Stomach (tissue), 9 donors: ENCODE data around the gene PRKAB1. TPM values are rescaled to one million over a fixed set of nuclear protein-coding genes. Genes with fewer than 3 reads are reported as not detected.

Experiments
- DNase-seq, 2 donors: peaks; one replicate each; pipeline versions ENCODE4 v3.0.0 to v3.0.0-alpha.2; 2013 to 2019
- H3K27ac ChIP-seq, 5 donors: fragments of 200-600 bp in 4 of 5; sonication (generic) in 4 of 5; one replicate each; pipeline ENCODE4 v1.5.1; 2013 to 2019; ENCODE audit warnings: mild to moderate bottlenecking in 1 of 5, moderate library complexity in 1 of 5
- H3K27me3 ChIP-seq, 3 donors: fragments of 200-600 bp; sonication (generic); one replicate each; pipeline ENCODE4 v1.5.1; 2017 to 2019; ENCODE audit warnings: mixed run types in 1 of 3
- H3K36me3 ChIP-seq, 4 donors: fragments of 200-600 bp; sonication (generic); 1 replicate in 3 of 4; 2 replicates in 1 of 4; pipeline ENCODE4 v1.5.1; 2016 to 2019
- H3K4me1 ChIP-seq, 4 donors: fragments of 200-600 bp; sonication (generic); one replicate each; pipeline ENCODE4 v1.5.1; 2016 to 2019
- H3K4me3 ChIP-seq, 4 donors: fragments of 200-600 bp; sonication (generic) in 3 of 4; one replicate each; pipeline ENCODE4 v1.5.1; 2016 to 2019; ENCODE audit warnings: mild to moderate bottlenecking in 1 of 4
- H3K9me3 ChIP-seq, 4 donors: fragments of 200-600 bp; sonication (generic); one replicate each; pipeline ENCODE4 v1.5.1; 2016 to 2019
- EP300 ChIP-seq: sonication (generic); formaldehyde crosslinking; IDR thresholded peaks from one replicate; pipeline ENCODE4 v1.6.1; 2017; ENCODE audit warnings: antibody characterized with exemption
- POLR2A ChIP-seq, 4 donors: fragments of 450-650 bp; IDR thresholded peaks; one replicate each; pipeline ENCODE4 v1.6.1; 2016; ENCODE audit warnings: antibody characterized with exemption in 4 of 4, control low read depth in 2 of 4, mild to moderate bottlenecking in 1 of 4, moderate library complexity in 1 of 4
- POLR2AphosphoS5 ChIP-seq, 3 donors: sonication (generic); formaldehyde crosslinking; IDR thresholded peaks; one replicate each; pipeline ENCODE4 v1.6.1; 2016; ENCODE audit warnings: antibody characterized with exemption in 3 of 3
- WGBS, 5 donors: extraction: QIAGEN DNeasy Blood & Tissue Kit in 3 of 5; methylation state at CpG; one replicate each; pipeline versions ENCODE4 v1.1.5 to v1.1.7; 2013 to 2018; 5-methylcytosine and 5-hydroxymethylcytosine counted together
- intact Hi-C: fragments of 100-400 bp; cut with DNase I; formaldehyde crosslinking; loops from one replicate; pipeline ENCODE4 v1.15.1; 2023; ENCODE audit warnings: low total_unique reads
- polyA plus RNA-seq, 3 donors: library from polyadenylated mRNA; stranded (reverse); fragments of 200-250 nt; gene quantifications; one replicate each; pipeline ENCODE4 v1.2.3, GENCODE V29; 2013
- total RNA-seq, 5 donors: library from RNA; depleted of rRNA; stranded (reverse); fragments of >200 nt; gene quantifications; one replicate each; pipeline versions ENCODE4 v1.1.0 to v1.2.3, GENCODE V29; 2014 to 2016
- TF ChIP-seq, protein P1 (sequence below), 7 experiments: fragments of 450-650 bp in 4 of 7; fragments of 200-600 bp in 3 of 7; sonication (generic) in 3 of 7; IDR thresholded peaks; one replicate each; pipeline ENCODE4 v1.5.1; 2016 to 2019; ENCODE audit warnings: antibody characterized with exemption in 7 of 7, control low read depth in 2 of 7, mild to moderate bottlenecking in 1 of 7
- donor health status: healthy with polysubstance abuse.
- donor health status: Bipolar disorder and iron deficiency.
- donor health status: healthy.

Gene PRKAB1
- total and polyA plus RNA-seq, 8 donors, result 22.6 to 143 (median 50.8) TPM

DNA sequence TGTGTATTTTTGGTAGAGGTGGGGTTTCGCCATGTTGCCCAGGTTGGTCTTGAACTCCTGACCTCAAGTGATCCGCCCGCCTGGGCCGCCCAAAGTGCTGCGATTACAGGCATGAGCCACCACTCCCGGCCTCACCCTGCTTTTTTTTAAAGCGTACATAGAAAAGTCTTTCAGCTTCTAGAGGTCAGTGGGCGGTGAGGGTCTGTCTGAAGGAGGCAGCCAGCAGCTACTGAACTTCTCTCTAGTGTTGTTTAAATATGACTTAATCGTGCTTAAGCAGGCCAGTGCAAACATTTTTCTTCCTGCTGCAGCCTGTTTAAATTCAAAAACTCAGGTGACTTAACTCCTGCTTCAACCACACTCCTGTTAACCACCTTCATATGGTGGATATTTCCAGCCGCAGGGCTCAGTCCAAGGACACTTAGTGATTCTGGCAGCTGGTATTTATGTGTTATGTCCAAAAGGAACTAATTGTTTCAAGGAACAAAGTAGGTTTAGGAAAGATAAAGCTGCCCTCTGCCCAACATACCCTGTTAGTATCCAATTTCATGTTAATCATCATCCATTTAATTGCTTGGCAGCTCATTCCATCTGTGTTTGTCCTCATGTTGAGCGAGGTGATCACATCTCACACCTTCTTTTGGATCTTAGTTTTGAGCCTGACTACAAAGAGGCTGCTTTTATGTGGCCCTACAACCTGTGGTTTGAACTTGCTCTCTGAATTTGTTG lies 2.0 kb downstream of the PRKAB1 start:
- H3K27ac ChIP-seq, result peak overlapping the region; percentile 96 to 99 (median 98)
- 23 to 54% (median 39%) methylated on average over 11 of the region's 11 CpGs for WGBS, 5 donors
- intact Hi-C loops, result no loop called here
- TF ChIP-seq POLR2A (IDR thresholded peaks at IDR 0.05) (no peak), POLR2AphosphoS5 (IDR thresholded peaks at IDR 0.05) (peak in 2 of 3 donors; percentile 69 to 82), EP300 (no peak)
- TF ChIP-seq, protein P1, sequence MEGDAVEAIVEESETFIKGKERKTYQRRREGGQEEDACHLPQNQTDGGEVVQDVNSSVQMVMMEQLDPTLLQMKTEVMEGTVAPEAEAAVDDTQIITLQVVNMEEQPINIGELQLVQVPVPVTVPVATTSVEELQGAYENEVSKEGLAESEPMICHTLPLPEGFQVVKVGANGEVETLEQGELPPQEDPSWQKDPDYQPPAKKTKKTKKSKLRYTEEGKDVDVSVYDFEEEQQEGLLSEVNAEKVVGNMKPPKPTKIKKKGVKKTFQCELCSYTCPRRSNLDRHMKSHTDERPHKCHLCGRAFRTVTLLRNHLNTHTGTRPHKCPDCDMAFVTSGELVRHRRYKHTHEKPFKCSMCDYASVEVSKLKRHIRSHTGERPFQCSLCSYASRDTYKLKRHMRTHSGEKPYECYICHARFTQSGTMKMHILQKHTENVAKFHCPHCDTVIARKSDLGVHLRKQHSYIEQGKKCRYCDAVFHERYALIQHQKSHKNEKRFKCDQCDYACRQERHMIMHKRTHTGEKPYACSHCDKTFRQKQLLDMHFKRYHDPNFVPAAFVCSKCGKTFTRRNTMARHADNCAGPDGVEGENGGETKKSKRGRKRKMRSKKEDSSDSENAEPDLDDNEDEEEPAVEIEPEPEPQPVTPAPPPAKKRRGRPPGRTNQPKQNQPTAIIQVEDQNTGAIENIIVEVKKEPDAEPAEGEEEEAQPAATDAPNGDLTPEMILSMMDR (IDR thresholded peaks at IDR 0.05), result no peak
- DNase-seq, result peak; percentile 84 to 91
- peaks cover 31 to 85% (median 67%) of the 10 kb centered on the region in 4 donors for H3K4me1 ChIP-seq
- H3K27me3 ChIP-seq, result no peaks in the 10 kb centered on the region
- no peaks in the 10 kb centered on the region for H3K9me3 ChIP-seq
- peak overlapping the region in 3 of 4 donors; percentile 5 to 79 (median 71) for H3K4me3 ChIP-seq
- peaks cover 24 to 50% (median 43%) of the 10 kb centered on the region in 4 donors for H3K36me3 ChIP-seq

DNA sequence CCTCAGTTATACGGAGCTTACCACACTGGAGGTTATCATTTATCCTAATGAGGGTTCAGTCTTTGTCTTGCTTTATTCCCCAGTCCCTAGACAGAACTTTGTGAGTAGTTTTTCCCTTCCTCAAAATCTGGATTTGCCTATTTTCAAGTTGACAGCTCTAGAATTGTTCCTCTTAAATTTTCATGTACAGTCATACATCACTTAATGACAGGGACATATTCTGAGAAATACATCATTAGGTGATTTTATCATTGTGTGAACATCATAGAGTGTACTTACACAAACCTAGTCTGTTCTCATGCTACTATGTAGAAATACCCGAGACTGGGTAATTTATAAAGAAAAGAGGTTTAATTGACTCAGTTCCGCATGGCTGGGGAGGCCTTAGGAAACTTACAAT lies 3.1 kb downstream of the PRKAB1 start:
- Histone ChIP-seq H3K4me1 (peaks cover 31 to 91% (median 70%) of the 10 kb centered on the region in 4 donors), H3K4me3 (peak overlapping the region in 2 of 4 donors; percentile 15 to 79), H3K36me3 (peaks cover 30 to 61% (median 55%) of the 10 kb centered on the region in 4 donors), H3K27ac (peak overlapping the region; percentile 52 to 99 (median 97)), H3K27me3 (no peaks in the 10 kb centered on the region), H3K9me3 (no peaks in the 10 kb centered on the region)
- 62 to 78% (median 66%) methylated on average over 3 of the region's 3 CpGs for WGBS, 5 donors
- TF ChIP-seq POLR2A (IDR thresholded peaks at IDR 0.05) (no peak), EP300 (no peak), POLR2AphosphoS5 (IDR thresholded peaks at IDR 0.05) (no peak)
- TF ChIP-seq, protein P1 (IDR thresholded peaks at IDR 0.05), result no peak
- no peak for DNase-seq
- intact Hi-C loops, result no loop called here

DNA sequence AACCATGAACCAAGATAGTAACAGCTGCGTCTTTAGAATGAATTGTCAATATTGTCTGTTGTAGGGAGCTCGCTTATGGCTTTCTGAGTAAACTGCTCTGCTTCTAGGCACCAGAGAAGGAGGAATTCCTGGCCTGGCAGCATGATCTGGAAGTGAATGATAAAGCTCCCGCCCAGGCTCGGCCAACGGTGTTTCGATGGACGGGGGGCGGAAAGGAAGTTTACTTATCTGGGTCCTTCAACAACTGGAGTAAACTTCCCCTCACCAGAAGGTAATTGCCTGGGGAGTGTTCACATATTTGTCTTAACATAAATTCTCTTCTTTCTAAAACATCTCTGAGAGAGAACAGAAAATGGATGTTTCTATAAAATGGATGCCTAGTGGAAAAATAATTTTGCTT lies 4.3 kb downstream of the PRKAB1 start:
- Histone ChIP-seq H3K4me3 (no peak overlapping the region), H3K9me3 (no peaks in the 10 kb centered on the region), H3K27ac (peak overlapping the region; percentile 69 to 99 (median 97)), H3K4me1 (peaks cover 30 to 88% (median 63%) of the 10 kb centered on the region in 4 donors), H3K36me3 (peaks cover 41 to 73% (median 66%) of the 10 kb centered on the region in 4 donors), H3K27me3 (no peaks in the 10 kb centered on the region)
- WGBS, 5 donors, result 33 to 61% (median 42%) methylated on average over 8 of the region's 8 CpGs
- TF ChIP-seq POLR2A (IDR thresholded peaks at IDR 0.05) (no peak), EP300 (no peak), POLR2AphosphoS5 (IDR thresholded peaks at IDR 0.05) (no peak)
- TF ChIP-seq, protein P1 (IDR thresholded peaks at IDR 0.05), result no peak
- no peak for DNase-seq
- intact Hi-C loops, result no loop called here

DNA sequence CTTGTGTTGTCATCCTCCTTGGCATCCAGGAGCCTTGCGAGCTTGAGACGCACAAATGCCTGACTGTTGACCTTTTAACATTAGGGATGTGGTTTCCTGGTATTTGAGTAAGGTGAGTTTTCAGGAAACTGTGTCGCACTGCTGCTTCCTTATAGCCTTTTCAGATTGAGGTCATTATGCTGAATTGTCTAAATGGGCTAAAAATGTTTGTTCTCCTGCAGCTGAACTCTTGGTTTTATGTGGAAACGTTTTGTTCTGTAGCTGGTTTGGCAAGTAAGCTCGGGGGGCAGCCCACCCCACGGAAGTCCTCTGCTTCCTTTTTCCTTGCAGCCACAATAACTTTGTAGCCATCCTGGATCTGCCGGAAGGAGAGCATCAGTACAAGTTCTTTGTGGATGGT lies 5.7 kb downstream of the PRKAB1 start:
- peak in 1 of 2 donors; percentile 80 for DNase-seq
- Histone ChIP-seq H3K9me3 (no peaks in the 10 kb centered on the region), H3K36me3 (peaks cover 55 to 87% (median 81%) of the 10 kb centered on the region in 4 donors), H3K27me3 (no peaks in the 10 kb centered on the region), H3K27ac (peak overlapping the region; percentile 56 to 99 (median 96)), H3K4me1 (peaks cover 27 to 89% (median 67%) of the 10 kb centered on the region in 4 donors), H3K4me3 (no peak overlapping the region)
- WGBS, 5 donors, result 26 to 56% (median 40%) methylated on average over 7 of the region's 7 CpGs
- no peak for TF ChIP-seq POLR2A (IDR thresholded peaks at IDR 0.05)
- TF ChIP-seq EP300, result no peak
- peak; percentile 25 to 69 (median 69) for TF ChIP-seq POLR2AphosphoS5 (IDR thresholded peaks at IDR 0.05)
- intact Hi-C loops, result no loop called here
